Stimulated activated CD4-positive, alpha-beta T cell treated with anti-CD3 and anti-CD28 coated beads, Interleukin-4, amount 100 ng/mL, for 48 hours (primary cell): ENCODE measurements around the gene POLK.
"Not testable (repeated sequence)": the region's sequence is repeated elsewhere in the genome, so short reads cannot be mapped to it uniquely, and the experiment has no call there.

Experiments
- DNase-seq, 2 donors: peaks; one replicate each; pipeline ENCODE4 v3.0.0-alpha.2; 2020; ENCODE audit warnings: low read depth in 2 of 2

Gene POLK

GRCh38 chr5:75511435-75512382 is at the start of gene POLK, which contains the start of gene CERT1:
TSS of gene POLK (plus strand) at chr5:75511891.
TSS of gene CERT1 (minus strand) at chr5:75511629. CDS start at chr5:75511207, 422 bp downstream.
- DNase-seq = peak; percentile 86 to 97

- no peak for DNase-seq
These were observed 48.0 kb upstream of the POLK start for GRCh38 chr5:75463726-75464125.

GRCh38 chr5:75465480-75465879 is 46.2 kb upstream of the POLK start:
- no peak for DNase-seq

GRCh38 chr5:75466006-75466716 is 45.5 kb upstream of the POLK start:
- DNase-seq = no peak

GRCh38 chr5:75468593-75468992 is 43.1 kb upstream of the POLK start:
- no peak for DNase-seq

- DNase-seq = no peak
These were observed 42.7 kb upstream of the POLK start for GRCh38 chr5:75469017-75469416.

GRCh38 chr5:75471193-75471592 is 40.5 kb upstream of the POLK start:
- no peak for DNase-seq

GRCh38 chr5:75472973-75473372 is 38.7 kb upstream of the POLK start:
- DNase-seq = no peak

- no peak for DNase-seq
These were observed 38.2 kb upstream of the POLK start for GRCh38 chr5:75473463-75473862.

- no peak for DNase-seq
These were observed 36.3 kb upstream of the POLK start for GRCh38 chr5:75475364-75475763.

- DNase-seq = no peak
These were observed 30.7 kb upstream of the POLK start for GRCh38 chr5:75481024-75481423.

- no peak for DNase-seq
These were observed 29.2 kb upstream of the POLK start for GRCh38 chr5:75482482-75482881.

GRCh38 chr5:75484605-75485004 is 27.1 kb upstream of the POLK start:
- DNase-seq = no peak

GRCh38 chr5:75489847-75490246 is 21.8 kb upstream of the POLK start:
- not testable (repeated sequence) for DNase-seq

- no peak for DNase-seq
These were observed 20.1 kb upstream of the POLK start for GRCh38 chr5:75491621-75492020.

- DNase-seq = no peak
These were observed 15.7 kb upstream of the POLK start for GRCh38 chr5:75496026-75496425.

- no peak for DNase-seq
These were observed 13.4 kb upstream of the POLK start for GRCh38 chr5:75498208-75498777.

GRCh38 chr5:75498875-75499274 is 12.8 kb upstream of the POLK start:
- not testable (repeated sequence) for DNase-seq

GRCh38 chr5:75505112-75505511 is 6.6 kb upstream of the POLK start:
- DNase-seq = not testable (repeated sequence)

GRCh38 chr5:75507841-75508240 is 3.9 kb upstream of the POLK start:
- DNase-seq = no peak

GRCh38 chr5:75509546-75509945 is 2.1 kb upstream of the POLK start:
- no peak for DNase-seq

- no peak for DNase-seq
These were observed 1.7 kb upstream of the POLK start for GRCh38 chr5:75509956-75510355.
